H1 (cell line): ENCODE measurements around the gene AKT1. TPM values are rescaled to one million over a fixed set of nuclear protein-coding genes. Genes with fewer than 3 reads are reported as not detected.

Source experiments
- CTCF ChIA-PET: fragments of 300-600 bp; sonication (Branson Sonifier 250); formaldehyde crosslinking; loops from one replicate; lab custom pipeline; 2021; ENCODE audit not compliant: partially characterized antibody; lab: Charles Lee
- POLR2A ChIA-PET: fragments of 300-600 bp; sonication (Branson Sonifier 250); formaldehyde crosslinking; loops from one replicate; lab custom pipeline; 2021; ENCODE audit warnings: inconsistent platforms; ENCODE audit not compliant: partially characterized antibody; lab: Charles Lee
- DNase-seq, 2 experiments: peaks; one replicate each; pipeline versions ENCODE4 v3.0.0 to v3.0.0-alpha.2; 2010 to 2022; ENCODE audit warnings: low spot score in 2 of 2, low read depth in 1 of 2, mixed read lengths in 1 of 2
- FAIRE-seq: peaks from 2 replicates; lab custom pipeline; 2011; peaks lifted over from hg19 to GRCh38; lab: Jason Lieb, UNC
- H2AFZ ChIP-seq: 2 replicates; pipeline ENCODE4 v1.8.1; 2012; ENCODE audit warnings: low read length, inconsistent platforms
- H2AK5ac ChIP-seq: 2 replicates; pipeline ENCODE4 v1.6.1; 2013; ENCODE audit warnings: low read depth, low read length
- H2BK120ac ChIP-seq: replicated peaks from 2 replicates; pipeline ENCODE3; 2013; ENCODE audit warnings: low read depth, low read length, inconsistent platforms
- H2BK12ac ChIP-seq: 2 replicates; pipeline ENCODE4 v1.6.1; 2013; ENCODE audit warnings: low read depth, low read length
- H2BK15ac ChIP-seq: 2 replicates; pipeline ENCODE4 v1.6.1; 2013; ENCODE audit warnings: low read length
- H2BK20ac ChIP-seq: 2 replicates; pipeline ENCODE4 v1.6.1; 2013; ENCODE audit warnings: low read length
- H2BK5ac ChIP-seq: 2 replicates; pipeline ENCODE4 v1.6.1; 2013; ENCODE audit warnings: low read depth, low read length
- H3K14ac ChIP-seq: 2 replicates; pipeline ENCODE4 v1.6.1; 2013; ENCODE audit warnings: inconsistent platforms; ENCODE audit not compliant: insufficient read length
- H3K18ac ChIP-seq: 2 replicates; pipeline ENCODE4 v1.6.1; 2013; ENCODE audit warnings: low read length; ENCODE audit errors: extremely low read depth
- H3K23ac ChIP-seq: 2 replicates; pipeline ENCODE4 v1.6.1; 2013; ENCODE audit warnings: inconsistent platforms; ENCODE audit not compliant: insufficient read length
- H3K23me2 ChIP-seq: 2 replicates; pipeline ENCODE4 v1.6.1; 2013; ENCODE audit warnings: low read depth, low read length
- H3K27ac ChIP-seq: 2 replicates; pipeline ENCODE4 v1.6.1; 2011; ENCODE audit warnings: low read depth, low read length, inconsistent platforms
- H3K27me3 ChIP-seq, 4 experiments: replicated peaks in 1 of 4; 1 replicate in 1 of 4; 2 replicates in 3 of 4; pipeline versions ENCODE4 v1.6.1 to v1.8.1; 2011 to 2013; ENCODE audit warnings: low read length in 3 of 4, mild to moderate bottlenecking in 3 of 4, inconsistent platforms in 2 of 4, mixed read lengths in 2 of 4, moderate library complexity in 1 of 4; ENCODE audit not compliant: control insufficient read depth in 3 of 4, insufficient read depth in 3 of 4; ENCODE audit errors: extremely low read depth in 1 of 4
- H3K36me3 ChIP-seq, 4 experiments: 2 replicates each; pipeline versions ENCODE4 v1.6.1 to v1.8.1; 2011 to 2013; ENCODE audit warnings: mild to moderate bottlenecking in 4 of 4, low read length in 3 of 4, moderate library complexity in 2 of 4, control low read depth in 1 of 4, inconsistent platforms in 1 of 4; ENCODE audit not compliant: insufficient read depth in 4 of 4, control insufficient read depth in 2 of 4
- H3K4ac ChIP-seq: replicated peaks from 2 replicates; pipeline ENCODE3; 2013; ENCODE audit warnings: low read length, low read depth, mixed read lengths, inconsistent platforms; ENCODE audit not compliant: insufficient read length
- H3K4me1 ChIP-seq, 4 experiments: replicated peaks in 1 of 4; 1 replicate in 1 of 4; 2 replicates in 3 of 4; pipeline versions ENCODE4 v1.6.1 to v1.8.1; 2011 to 2013; ENCODE audit warnings: low read length in 3 of 4, inconsistent platforms in 2 of 4, mixed read lengths in 1 of 4; ENCODE audit not compliant: insufficient read depth in 4 of 4, control insufficient read depth in 3 of 4
- H3K4me2 ChIP-seq, 2 experiments: 2 replicates each; pipeline versions ENCODE4 v1.6.1 to v1.8.1; 2011 to 2013; ENCODE audit warnings: low read depth in 2 of 2, low read length in 2 of 2, control low read depth in 1 of 2, inconsistent platforms in 1 of 2, mild to moderate bottlenecking in 1 of 2; ENCODE audit not compliant: insufficient read depth in 1 of 2
- H3K4me3 ChIP-seq, 4 experiments: fragments of 200-600, 300-600 bp in 1 of 4; sonication (generic), shearing (Covaris generic), sonication (Bioruptor Twin) in 1 of 4; 2 replicates each; pipeline versions ENCODE4 v1.5.1 to v1.8.1; 2011 to 2016; ENCODE audit warnings: low read length in 4 of 4, low read depth in 3 of 4, control low read depth in 2 of 4, inconsistent platforms in 2 of 4, mild to moderate bottlenecking in 2 of 4, mixed read lengths in 1 of 4, moderate library complexity in 1 of 4; ENCODE audit not compliant: insufficient read depth in 2 of 4; ENCODE audit errors: extremely low read depth in 1 of 4
- H3K56ac ChIP-seq: replicated peaks from 2 replicates; pipeline ENCODE3; 2013; ENCODE audit warnings: low read depth, mild to moderate bottlenecking, mixed read lengths, low read length, inconsistent platforms; ENCODE audit not compliant: insufficient read length
- H3K79me1 ChIP-seq: 2 replicates; pipeline ENCODE4 v1.6.1; 2013; ENCODE audit warnings: low read depth, low read length, control low read depth
- H3K79me2 ChIP-seq, 2 experiments: 2 replicates each; pipeline versions ENCODE4 v1.6.1 to v1.8.1; 2012 to 2013; ENCODE audit warnings: low read length in 2 of 2, mild to moderate bottlenecking in 2 of 2, inconsistent platforms in 1 of 2; ENCODE audit not compliant: insufficient read depth in 2 of 2, control insufficient read depth in 1 of 2
- H3K9ac ChIP-seq, 4 experiments: replicated peaks in 1 of 4; 1 replicate in 1 of 4; 2 replicates in 3 of 4; pipeline versions ENCODE4 v1.6.1 to v1.8.1; 2011 to 2013; ENCODE audit warnings: low read depth in 3 of 4, low read length in 3 of 4, control low read depth in 2 of 4, mild to moderate bottlenecking in 2 of 4, moderate library complexity in 2 of 4, inconsistent platforms in 1 of 4; ENCODE audit errors: extremely low read depth in 1 of 4
- H3K9me3 ChIP-seq, 2 experiments: 2 replicates each; pipeline versions ENCODE4 v1.6.1 to v1.8.1; 2012 to 2013; ENCODE audit warnings: mild to moderate bottlenecking in 2 of 2, moderate library complexity in 2 of 2, control low read depth in 1 of 2, inconsistent platforms in 1 of 2, low read depth in 1 of 2, low read length in 1 of 2, mixed read lengths in 1 of 2; ENCODE audit not compliant: insufficient read depth in 2 of 2
- H4K20me1 ChIP-seq, 2 experiments: replicated peaks in 1 of 2; 2 replicates each; pipeline versions ENCODE3 to v1.8.1; 2011 to 2013; ENCODE audit warnings: inconsistent platforms in 2 of 2, low read length in 2 of 2, mild to moderate bottlenecking in 1 of 2; ENCODE audit not compliant: insufficient read depth in 2 of 2, control insufficient read depth in 1 of 2
- H4K5ac ChIP-seq: 2 replicates; pipeline ENCODE4 v1.6.1; 2013; ENCODE audit warnings: low read length, low read depth, mixed read lengths, inconsistent platforms; ENCODE audit not compliant: insufficient read length
- H4K8ac ChIP-seq: 2 replicates; pipeline ENCODE4 v1.8.0; 2013; ENCODE audit warnings: mild to moderate bottlenecking, moderate library complexity, low read length, inconsistent platforms; ENCODE audit not compliant: insufficient read depth; ENCODE audit errors: extremely low read depth
- H4K91ac ChIP-seq: replicated peaks from 2 replicates; pipeline ENCODE3; 2013; ENCODE audit warnings: low read length, mixed read lengths, inconsistent platforms; ENCODE audit not compliant: insufficient read length
- BCL11A ChIP-seq, 2 experiments: IDR thresholded peaks; one replicate each; pipeline ENCODE4 v1.6.1; 2011; ENCODE audit warnings: low read depth in 2 of 2, low read length in 2 of 2, mild to moderate bottlenecking in 2 of 2
- CTBP2 ChIP-seq: IDR thresholded peaks from 2 replicates; pipeline ENCODE4 v1.7.0; 2011; ENCODE audit warnings: borderline replicate concordance, mild to moderate bottlenecking, moderate library complexity, mixed read lengths, low read length; ENCODE audit not compliant: insufficient read depth, insufficient read length
- EP300 ChIP-seq, 2 experiments: IDR thresholded peaks; 1 replicate in 1 of 2; 2 replicates in 1 of 2; pipeline ENCODE4 v1.6.1; 2011 to 2012; ENCODE audit warnings: low read depth in 2 of 2, low read length in 2 of 2, mild to moderate bottlenecking in 2 of 2, borderline replicate concordance in 1 of 2, inconsistent platforms in 1 of 2, moderate library complexity in 1 of 2
- RAD21 ChIP-seq, 2 experiments: IDR thresholded peaks in 1 of 2; conservative IDR thresholded peaks in 1 of 2; 2 replicates each; pipeline ENCODE4 v1.6.1; 2011; ENCODE audit warnings: low read depth in 2 of 2, low read length in 2 of 2, improper control_type of control experiment in 1 of 2, inconsistent platforms in 1 of 2, mild to moderate bottlenecking in 1 of 2, moderate library complexity in 1 of 2
- WGBS, 2 experiments: shearing (Covaris generic) in 1 of 2; methylation state at CpG; one replicate each; pipeline versions ENCODE4 v1.1.6 to v1.1.7; 2013 to 2015; ENCODE audit warnings: low lambda C conversion rate in 2 of 2, mixed read lengths in 2 of 2, inconsistent platforms in 1 of 2, low coverage in 1 of 2, missing lambda C conversion rate in 1 of 2; ENCODE audit not compliant: insufficient replicate concordance in 2 of 2, insufficient coverage in 1 of 2, insufficient read length in 1 of 2; ENCODE audit errors: extremely low coverage in 1 of 2, missing lambda C conversion rate in 1 of 2; 5-methylcytosine and 5-hydroxymethylcytosine counted together
- polyA plus RNA-seq, 7 experiments: library from polyadenylated mRNA; depleted of rRNA in 3 of 7; stranded (reverse) in 5 of 7; unstranded in 2 of 7; fragments of >200 nt in 5 of 7; fragments of 200-250 nt in 2 of 7; gene quantifications; 1 replicate in 5 of 7; 2 replicates in 1 of 7; 4 replicates in 1 of 7; pipeline versions ENCODE4 v1.2.1 to v1.2.3, GENCODE V29; 2011 to 2013; ENCODE audit warnings: missing spikeins in 2 of 7, mixed read lengths in 2 of 7
- total RNA-seq: library from RNA; stranded (reverse); fragmentation: NEBNext Ultra II Directional; extraction: Animal tissue kit (Norgen Biotek cat#: 25700); gene quantifications from 2 replicates; pipeline ENCODE4 v1.2.1, GENCODE V29; 2021
- TF ChIP-seq, protein P1 (sequence below): IDR thresholded peaks from 2 replicates; pipeline ENCODE4 v1.6.1; 2012; ENCODE audit warnings: inconsistent platforms
- TF ChIP-seq, protein P2 (sequence below): IDR thresholded peaks from 2 replicates; pipeline ENCODE4 v1.6.1; 2012; ENCODE audit warnings: inconsistent platforms

The AKT1 gene
- total and polyA plus RNA-seq, 2 of the 8 experiments (the other 6 are each of a cell fraction or from before 2014, with no cell fraction given) = 68.1 to 71.5 TPM

DNA sequence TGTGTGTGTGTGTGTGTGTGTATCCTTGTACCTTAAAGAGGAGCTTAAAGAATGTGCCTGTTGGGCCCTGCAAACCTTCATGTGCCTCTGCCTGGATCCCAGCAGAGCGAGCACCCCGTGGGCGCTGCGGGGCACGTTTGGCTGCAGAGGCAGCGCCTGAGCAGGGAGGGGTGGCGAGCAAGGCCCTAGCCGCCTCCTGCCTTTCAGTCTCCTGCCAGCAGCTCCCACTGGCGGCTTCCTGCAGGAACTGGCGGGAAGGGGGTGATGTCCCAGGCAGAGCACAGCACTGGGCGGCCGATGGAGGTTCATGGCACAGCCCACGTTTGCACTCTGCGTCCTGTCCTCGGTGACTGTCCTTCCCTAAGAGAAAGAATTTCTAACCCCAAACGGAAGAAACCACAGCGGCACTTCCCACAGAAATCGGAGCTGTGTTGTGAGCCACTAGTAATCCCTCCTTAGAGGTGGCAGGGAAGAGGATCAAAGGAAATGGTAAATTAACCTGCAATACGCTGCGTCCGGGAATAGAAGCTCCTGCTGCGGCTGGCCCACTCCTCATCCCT lies 25.2 kb upstream of the AKT1 start:
- Histone ChIP-seq H2BK5ac (peak overlapping the region; percentile 44; the same call in 1 of the 2 replicates), H3K4me2 (no peak overlapping the region; a peak in 1 of 4 replicates), H3K4me1 (peaks cover 0 to 5% (median under 1%) of the 10 kb centered on the region in 4 experiments; a peak in 3 of 7 replicates), H3K14ac (no peak overlapping the region), H3K18ac (no peak overlapping the region), H3K79me2 (no peaks in the 10 kb centered on the region), H3K4me3 (no peak overlapping the region), H3K23ac (no peak overlapping the region), H3K9me3 (no peaks in the 10 kb centered on the region), H3K27ac (no peak overlapping the region), H2BK20ac (no peak overlapping the region), H2BK15ac (no peak overlapping the region), H3K27me3 (peaks cover 0 to 21% (median 13%) of the 10 kb centered on the region in 4 experiments; a peak in 6 of 7 replicates), H3K56ac (no peak overlapping the region), H2BK12ac (no peak overlapping the region; the same call in 1 of the 2 replicates), H4K20me1 (peaks cover 0 to 10% of the 10 kb centered on the region in 2 experiments), H2AFZ (no peak overlapping the region), H3K23me2 (peaks cover 17% of the 10 kb centered on the region; the same call in 1 of the 2 replicates), H2BK120ac (no peak overlapping the region), H3K36me3 (peaks cover 0 to 4% (median 0%) of the 10 kb centered on the region in 4 experiments; a peak in 1 of 8 replicates), H4K91ac (no peak overlapping the region), H3K9ac (no peak overlapping the region), H4K5ac (no peak overlapping the region), H3K79me1 (no peaks in the 10 kb centered on the region), H4K8ac (peak overlapping the region; percentile 53; the same call in 1 of the 2 replicates), H3K4ac (no peak overlapping the region), H2AK5ac (no peak overlapping the region)
- ChIA-PET POLR2A (interaction anchor here (0.7 to 1.7 kb wide), 5 partner anchors 22 to 61 kb away, joined by 3 to 5 read pairs (median 3); no protein-coding TSS in a partner anchor), CTCF (interaction anchor here (0.7 to 3.5 kb wide), 23 partner anchors 8 to 652 kb away, joined by 3 to 37 read pairs (median 5); partner anchors contain the start of genes ADSS1 and ZBTB42)
- DNase-seq (peak; percentile 49 to 63), FAIRE-seq (no peak)
- 42% methylated on average over 21 of the region's 22 CpGs; no CpG with 5 or more reads in 1 of the 2 experiments for WGBS, 2 experiments
- TF ChIP-seq, protein P1, sequence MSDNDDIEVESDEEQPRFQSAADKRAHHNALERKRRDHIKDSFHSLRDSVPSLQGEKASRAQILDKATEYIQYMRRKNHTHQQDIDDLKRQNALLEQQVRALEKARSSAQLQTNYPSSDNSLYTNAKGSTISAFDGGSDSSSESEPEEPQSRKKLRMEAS = peak; percentile 71
- TF ChIP-seq, protein P2, sequence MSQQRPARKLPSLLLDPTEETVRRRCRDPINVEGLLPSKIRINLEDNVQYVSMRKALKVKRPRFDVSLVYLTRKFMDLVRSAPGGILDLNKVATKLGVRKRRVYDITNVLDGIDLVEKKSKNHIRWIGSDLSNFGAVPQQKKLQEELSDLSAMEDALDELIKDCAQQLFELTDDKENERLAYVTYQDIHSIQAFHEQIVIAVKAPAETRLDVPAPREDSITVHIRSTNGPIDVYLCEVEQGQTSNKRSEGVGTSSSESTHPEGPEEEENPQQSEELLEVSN = peak; percentile 75
- TF ChIP-seq EP300 (IDR thresholded peaks at IDR 0.05; ENCODE audit: borderline replicate concordance in 1 of 2, low read depth in 2 of 2, low read length in 2 of 2) = peak in 1 of 2 experiments; percentile 84; a peak in 1 of 3 replicates
- TF ChIP-seq CTBP2 = no peak
- no peak for TF ChIP-seq BCL11A (IDR thresholded peaks at IDR 0.05; ENCODE audit: low read depth in 2 of 2, low read length in 2 of 2)
- peak; percentile 51 to 61 for TF ChIP-seq RAD21 (IDR thresholded peaks at IDR 0.05 in 1 of 2, conservative IDR thresholded peaks at IDR 0.05 in 1 of 2; ENCODE audit: low read depth in 2 of 2, low read length in 2 of 2)
